SK-N-SH (cell line): ENCODE measurements around the gene SLC9A8. TPM values are rescaled to one million over a fixed set of nuclear protein-coding genes. Genes with fewer than 3 reads are reported as not detected.

Experiments
- CTCF ChIA-PET: fragments of 300-600, 350-600 bp; formaldehyde crosslinking; extraction: SDS; loops from one replicate; lab custom pipeline; 2021; lab: Yijun Ruan, JAX
- POLR2A ChIA-PET: fragments of 350-600 bp; sonication (Branson Sonifier 250); formaldehyde crosslinking; extraction: SDS; loops from one replicate; lab custom pipeline; 2020; ENCODE audit warnings: antibody characterized with exemption, inconsistent platforms; lab: Yijun Ruan, JAX
- DNase-seq: peaks from one replicate; pipeline ENCODE4 v3.0.0; 2012
- H2AFZ ChIP-seq: fragments of 200-600 bp; sonication (generic); 2 replicates; pipeline ENCODE4 v1.8.1; 2016; ENCODE audit warnings: antibody characterized with exemption, mild to moderate bottlenecking, low read depth
- H3F3A ChIP-seq: fragments of 200-600 bp; sonication (generic); replicated peaks from 2 replicates; pipeline ENCODE3; 2016; ENCODE audit warnings: antibody characterized with exemption, mild to moderate bottlenecking; ENCODE audit not compliant: insufficient read depth
- H3K27ac ChIP-seq, 2 experiments: fragments of 200-500 bp in 1 of 2; fragments of 200-600 bp in 1 of 2; sonication (Bioruptor generic) in 1 of 2; sonication (generic), shearing (Covaris generic) in 1 of 2; 2 replicates each; pipeline versions ENCODE4 v1.5.1 to v1.6.1; 2014 to 2016; ENCODE audit warnings: low read depth in 2 of 2, inconsistent platforms in 1 of 2, low read length in 1 of 2, mild to moderate bottlenecking in 1 of 2, mixed read lengths in 1 of 2
- H3K27me3 ChIP-seq: fragments of 200-600 bp; sonication (generic), shearing (Covaris generic); 2 replicates; pipeline ENCODE4 v1.6.1; 2016; ENCODE audit warnings: mixed run types; ENCODE audit not compliant: insufficient read depth
- H3K36me3 ChIP-seq, 2 experiments: fragments of 200-500 bp in 1 of 2; fragments of 200-600 bp in 1 of 2; sonication (Bioruptor generic) in 1 of 2; sonication (generic) in 1 of 2; replicated peaks in 1 of 2; 2 replicates each; pipeline versions ENCODE3 to v1.5.1; 2014 to 2016; ENCODE audit warnings: low read length in 1 of 2, mild to moderate bottlenecking in 1 of 2; ENCODE audit not compliant: insufficient read depth in 2 of 2, control insufficient read depth in 1 of 2
- H3K4me1 ChIP-seq, 2 experiments: fragments of 200-500 bp in 1 of 2; fragments of 200-600 bp in 1 of 2; sonication (Bioruptor generic) in 1 of 2; sonication (generic), shearing (Covaris generic) in 1 of 2; 2 replicates each; pipeline versions ENCODE4 v1.5.1 to v1.6.1; 2014 to 2016; ENCODE audit warnings: low read depth in 1 of 2, low read length in 1 of 2, mixed run types in 1 of 2; ENCODE audit not compliant: insufficient read depth in 2 of 2, control insufficient read depth in 1 of 2
- H3K4me2 ChIP-seq: fragments of 200-600 bp; sonication (generic), shearing (Covaris generic); 2 replicates; pipeline ENCODE4 v1.6.1; 2017; ENCODE audit warnings: mixed run types
- H3K4me3 ChIP-seq, 2 experiments: fragments of 200-500 bp in 1 of 2; fragments of 200-600 bp in 1 of 2; sonication (Bioruptor generic) in 1 of 2; sonication (generic), shearing (Covaris generic) in 1 of 2; 2 replicates each; pipeline versions ENCODE4 v1.5.1 to v1.8.1; 2014 to 2016; ENCODE audit warnings: low read depth in 2 of 2, inconsistent platforms in 1 of 2, low read length in 1 of 2, mild to moderate bottlenecking in 1 of 2, mixed read lengths in 1 of 2, moderate library complexity in 1 of 2
- H3K79me2 ChIP-seq: fragments of 200-600 bp; sonication (generic); 2 replicates; pipeline ENCODE4 v1.8.1; 2017; ENCODE audit warnings: mild to moderate bottlenecking; ENCODE audit not compliant: insufficient read depth
- H3K9ac ChIP-seq: fragments of 200-600 bp; sonication (generic); 2 replicates; pipeline ENCODE4 v1.6.1; 2017; ENCODE audit warnings: mixed run types
- H3K9me2 ChIP-seq: fragments of 200-600 bp; sonication (generic); 2 replicates; pipeline ENCODE4 v1.6.1; 2017; ENCODE audit warnings: mixed run types
- H3K9me3 ChIP-seq: fragments of 200-600 bp; sonication (generic); 2 replicates; pipeline ENCODE4 v1.6.1; 2017; ENCODE audit warnings: mixed run types, mild to moderate bottlenecking, moderate library complexity
- H4K20me1 ChIP-seq: fragments of 200-600 bp; sonication (generic); 2 replicates; pipeline ENCODE4 v1.6.1; 2017; ENCODE audit warnings: mild to moderate bottlenecking, mixed run types; ENCODE audit not compliant: insufficient read depth
- CHD2 ChIP-seq: fragments of 150-350 bp; IDR thresholded peaks from 2 replicates; pipeline ENCODE4 v1.6.1; 2018; ENCODE audit warnings: low read length; ENCODE audit not compliant: partially characterized antibody
- CTCF ChIP-seq: fragments of 200-600 bp; sonication (generic); IDR thresholded peaks from 2 replicates; pipeline ENCODE4 v1.6.1; 2017; ENCODE audit warnings: antibody characterized with exemption, mild to moderate bottlenecking, moderate library complexity
- EZH2phosphoT487 ChIP-seq: fragments of 200-600 bp; sonication (generic); IDR thresholded peaks from 2 replicates; pipeline ENCODE4 v1.6.1; 2017; ENCODE audit warnings: low read depth, mixed run types, mild to moderate bottlenecking, antibody characterized with exemption, moderate library complexity, borderline replicate concordance
- FOXJ3 ChIP-seq: sonication (generic); formaldehyde crosslinking; IDR thresholded peaks from 2 replicates; pipeline ENCODE4 v1.5.1; 2020; ENCODE audit warnings: mild to moderate bottlenecking, missing genetic modification reagents
- GABPA ChIP-seq: IDR thresholded peaks from 2 replicates; pipeline ENCODE4 v1.4.0; 2012; ENCODE audit warnings: low read depth, mild to moderate bottlenecking
- MEF2A ChIP-seq: IDR thresholded peaks from 2 replicates; pipeline ENCODE4 v1.4.0; 2012; ENCODE audit warnings: low read depth, borderline replicate concordance
- MXI1 ChIP-seq: IDR thresholded peaks from 2 replicates; pipeline ENCODE4 v1.6.1; 2012; ENCODE audit warnings: mild to moderate bottlenecking, low read depth, low read length, improper control_type of control experiment
- POLR2AphosphoS5 ChIP-seq: IDR thresholded peaks from 2 replicates; pipeline ENCODE4 v1.6.1; 2012; ENCODE audit warnings: low read depth, low read length
- RCOR1 ChIP-seq: fragments of 150-350 bp; IDR thresholded peaks from 2 replicates; pipeline ENCODE4 v1.6.1; 2017; ENCODE audit warnings: antibody characterized with exemption, low read length
- REST ChIP-seq: IDR thresholded peaks from 2 replicates; pipeline ENCODE4 v1.6.1; 2012; ENCODE audit warnings: mild to moderate bottlenecking, low read depth, low read length, moderate library complexity
- RXRA ChIP-seq: IDR thresholded peaks from 2 replicates; pipeline ENCODE4 v1.4.0; 2012; ENCODE audit warnings: low read depth, mild to moderate bottlenecking, borderline replicate concordance
- SMC3 ChIP-seq: IDR thresholded peaks from 2 replicates; pipeline ENCODE4 v1.6.1; 2012; ENCODE audit warnings: low read depth, low read length, improper control_type of control experiment
- TAF1 ChIP-seq: IDR thresholded peaks from 2 replicates; pipeline ENCODE4 v1.6.1; 2012; ENCODE audit warnings: low read depth, mild to moderate bottlenecking, low read length, moderate library complexity, borderline replicate concordance
- TCF12 ChIP-seq: IDR thresholded peaks from 2 replicates; pipeline ENCODE4 v1.4.0; 2012
- TEAD4 ChIP-seq: IDR thresholded peaks from 2 replicates; pipeline ENCODE4 v1.4.0; 2012; ENCODE audit warnings: mild to moderate bottlenecking, borderline replicate concordance; ENCODE audit not compliant: insufficient read depth
- USF1 ChIP-seq: IDR thresholded peaks from 2 replicates; pipeline ENCODE4 v1.4.0; 2012; ENCODE audit warnings: low read depth, borderline replicate concordance
- YY1 ChIP-seq: IDR thresholded peaks from 2 replicates; pipeline ENCODE4 v1.4.0; 2012; ENCODE audit warnings: low read depth, mild to moderate bottlenecking
- WGBS: methylation state at CpG from one replicate; pipeline ENCODE4 v1.1.6; 2017; ENCODE audit warnings: low lambda C conversion rate; 5-methylcytosine and 5-hydroxymethylcytosine counted together
- polyA plus RNA-seq, 3 experiments: library from polyadenylated mRNA; depleted of rRNA; stranded (reverse); fragments of >200 nt; gene quantifications; 2 replicates each; pipeline ENCODE4 v1.2.3, GENCODE V29; 2012
- TF ChIP-seq, protein P1 (sequence below): fragments of 150-350 bp; IDR thresholded peaks from 2 replicates; pipeline ENCODE4 v1.6.1; 2016; ENCODE audit warnings: mild to moderate bottlenecking, low read depth, low read length

The SLC9A8 gene
- polyA plus RNA-seq, 1 of the 3 experiments (the other 2 are of a cell fraction): 3.4 TPM

DNA sequence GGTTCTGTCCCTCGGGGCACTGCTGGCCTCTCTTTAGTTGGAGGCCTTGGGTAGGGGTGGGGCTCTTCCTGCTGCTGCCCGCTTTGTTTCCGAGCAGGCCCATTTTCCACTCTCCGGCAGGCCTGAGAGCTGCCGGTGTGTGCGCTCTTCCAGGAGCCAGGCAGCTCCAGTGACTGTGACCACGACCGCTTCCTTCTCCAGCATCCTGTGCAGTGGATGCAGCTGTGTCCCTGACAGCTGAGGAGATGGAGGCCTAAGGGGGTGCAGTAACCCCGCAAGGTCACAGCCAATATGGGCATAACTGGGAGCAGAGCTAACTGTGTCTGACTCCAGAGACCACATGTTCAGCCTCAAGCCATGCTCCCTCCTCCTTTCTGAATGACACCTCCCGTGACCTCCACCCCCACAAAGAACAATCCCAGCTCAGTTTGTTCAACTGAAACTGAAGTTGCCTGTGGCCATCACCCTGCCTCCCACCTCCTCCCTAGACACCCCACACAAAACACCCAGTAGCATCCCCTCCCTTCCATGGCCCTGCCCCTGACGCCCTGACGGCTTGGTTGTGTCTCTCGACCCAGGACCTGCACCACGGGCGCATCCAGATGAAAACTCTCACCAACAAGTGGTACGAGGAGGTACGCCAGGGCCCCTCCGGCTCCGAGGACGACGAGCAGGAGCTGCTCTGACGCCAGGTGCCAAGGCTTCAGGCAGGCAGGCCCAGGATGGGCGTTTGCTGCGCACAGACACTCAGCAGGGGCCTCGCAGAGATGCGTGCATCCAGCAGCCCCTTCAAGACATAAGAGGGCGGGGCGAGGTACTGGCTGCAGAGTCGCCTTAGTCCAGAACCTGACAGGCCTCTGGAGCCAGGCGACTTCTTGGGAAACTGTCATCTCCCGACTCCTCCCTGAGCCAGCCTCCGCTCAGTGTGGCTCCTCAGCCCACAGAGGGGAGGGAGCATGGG lies 74.9 kb downstream of the SLC9A8 start:
- peaks cover 0 to 8% of the 10 kb centered on the region in 2 experiments; a peak in 1 of 4 replicates for H3K4me1 ChIP-seq
- POLR2A ChIA-PET: no interaction called here
- peaks cover 5% of the 10 kb centered on the region for H3F3A ChIP-seq
- TF ChIP-seq RXRA (no peak), RCOR1 (no peak), POLR2AphosphoS5 (no peak), TEAD4 (no peak), TCF12 (no peak), GABPA (no peak), MEF2A (no peak), MXI1 (no peak), CTCF (no peak), USF1 (no peak), REST (no peak), CHD2 (no peak), TAF1 (no peak), YY1 (no peak), FOXJ3 (no peak), SMC3 (no peak), EZH2phosphoT487 (no peak)
- TF ChIP-seq, protein P1, sequence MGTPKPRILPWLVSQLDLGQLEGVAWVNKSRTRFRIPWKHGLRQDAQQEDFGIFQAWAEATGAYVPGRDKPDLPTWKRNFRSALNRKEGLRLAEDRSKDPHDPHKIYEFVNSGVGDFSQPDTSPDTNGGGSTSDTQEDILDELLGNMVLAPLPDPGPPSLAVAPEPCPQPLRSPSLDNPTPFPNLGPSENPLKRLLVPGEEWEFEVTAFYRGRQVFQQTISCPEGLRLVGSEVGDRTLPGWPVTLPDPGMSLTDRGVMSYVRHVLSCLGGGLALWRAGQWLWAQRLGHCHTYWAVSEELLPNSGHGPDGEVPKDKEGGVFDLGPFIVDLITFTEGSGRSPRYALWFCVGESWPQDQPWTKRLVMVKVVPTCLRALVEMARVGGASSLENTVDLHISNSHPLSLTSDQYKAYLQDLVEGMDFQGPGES: no peak
- TF ChIP-seq, all 33 proteins: peak for 0
- no peaks in the 10 kb centered on the region for H3K9me2 ChIP-seq
- no peak overlapping the region; a peak in 1 of 4 replicates for H3K27ac ChIP-seq
- no peak overlapping the region for H2AFZ ChIP-seq
- 0 out of 2 replicates have a peak, but pooled peaks cover 5% of the 10 kb centered on the region for H4K20me1 ChIP-seq
- H3K27me3 ChIP-seq: no peaks in the 10 kb centered on the region
- CTCF ChIA-PET: interaction anchor here (0.6 to 9.6 kb wide), 45 partner anchors 9 to 670 kb away, joined by 3 to 131 read pairs (median 4); partner anchors contain the start of gene SLC9A8
- H3K4me2 ChIP-seq: no peak overlapping the region
- H3K9ac ChIP-seq: no peak overlapping the region
- no peak overlapping the region for H3K4me3 ChIP-seq
- no peak for DNase-seq
- WGBS: 93% methylated on average over 13 of the region's 32 CpGs
- peaks cover 0 to 27% of the 10 kb centered on the region in 2 experiments for H3K36me3 ChIP-seq
- H3K79me2 ChIP-seq: no peaks in the 10 kb centered on the region
- no peaks in the 10 kb centered on the region for H3K9me3 ChIP-seq
